Measurements from ENCODE around the gene EXT2.

The EXT2 gene

DNA sequence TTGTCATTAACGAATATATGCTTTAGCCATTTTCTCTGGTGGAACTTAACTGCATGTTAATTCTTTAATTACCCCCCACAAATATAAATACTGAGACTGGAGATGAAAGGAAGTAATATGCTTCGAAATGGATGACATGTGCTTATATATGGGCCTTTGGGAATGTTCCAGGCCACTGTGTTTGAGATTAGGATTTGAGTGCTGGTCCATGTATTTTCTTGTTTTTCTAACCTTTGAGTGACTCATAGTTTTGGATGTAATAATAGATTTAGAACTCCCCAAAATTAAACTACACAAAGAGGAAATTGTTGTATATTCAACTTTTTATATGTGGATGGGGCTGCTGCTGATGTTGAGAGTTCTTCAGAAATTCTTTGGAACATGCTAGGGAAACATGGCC, 54.2 kb downstream of the EXT2 start:
- no peak for DNase-seq
- in situ Hi-C loops (cut with MboI; ENCODE audit: low pct_unique_long_range_greater_than_20kb, low sequenced_read_pairs), result loop anchor here (25.0 kb wide), 1 partner anchor 388 kb away; no protein-coding TSS in a partner anchor

DNA sequence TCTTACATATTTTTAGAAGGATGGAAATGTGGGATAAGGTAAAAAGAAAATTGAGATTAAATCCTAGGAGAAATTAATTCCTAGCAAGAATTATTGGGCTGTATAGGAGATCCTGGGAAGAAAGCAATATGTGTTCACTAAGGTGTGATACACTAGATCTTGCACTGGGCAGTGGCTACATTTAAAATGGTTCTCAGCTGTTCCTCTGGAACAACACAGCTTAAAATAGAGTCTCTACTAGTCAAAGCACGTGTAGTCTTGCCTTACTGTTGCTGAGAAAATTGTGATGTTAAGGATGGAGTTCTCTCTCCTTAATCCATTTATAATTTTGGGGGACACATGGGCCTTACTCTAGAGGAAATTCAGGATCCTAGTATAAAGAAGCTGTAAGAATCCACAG, 54.9 kb downstream of the EXT2 start:
- in situ Hi-C loops (cut with MboI; ENCODE audit: low pct_unique_long_range_greater_than_20kb, low sequenced_read_pairs), result no loop called here
- no peak for DNase-seq

DNA sequence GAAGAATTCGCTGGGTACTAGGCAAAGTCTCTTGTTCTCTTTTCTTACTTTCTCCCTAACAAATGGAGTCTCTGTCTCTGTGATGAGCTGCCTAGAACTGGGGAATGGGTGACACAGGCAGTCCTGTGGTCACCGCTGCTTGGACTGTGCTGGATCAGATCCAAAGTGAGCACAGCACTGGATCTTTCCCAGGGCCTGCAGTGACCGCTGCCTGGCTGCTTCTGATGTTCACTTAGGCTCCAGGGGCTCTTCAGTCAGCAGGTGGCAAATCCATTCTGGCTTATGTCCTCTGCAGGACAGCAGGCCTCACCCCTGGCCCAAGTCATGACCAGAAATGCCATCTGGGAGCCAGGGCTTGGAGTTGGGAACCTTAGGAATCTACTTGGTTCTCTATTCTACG, 61.5 kb downstream of the EXT2 start:
- in situ Hi-C loops (cut with MboI; ENCODE audit: low pct_unique_long_range_greater_than_20kb, low sequenced_read_pairs), result no loop called here
- no peak for DNase-seq

DNA sequence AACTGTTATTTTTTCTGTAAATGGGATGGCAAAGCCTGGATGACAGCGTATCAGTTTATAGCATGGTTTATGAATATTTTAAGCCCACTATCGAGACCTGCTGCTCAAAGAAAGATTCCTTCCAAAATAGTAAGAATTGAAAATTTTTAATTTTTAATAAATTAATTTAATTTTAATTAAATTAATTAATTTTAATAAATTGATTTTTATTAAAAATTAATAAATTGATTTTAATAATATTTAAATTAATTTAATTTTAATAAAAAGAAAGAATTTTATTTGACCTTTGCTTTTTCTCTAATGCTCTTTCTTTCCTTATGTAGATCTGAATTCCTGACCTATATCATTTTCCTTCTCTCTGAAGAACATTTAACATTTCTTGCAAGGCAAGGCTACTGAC, 62.9 kb downstream of the EXT2 start:
- in situ Hi-C loops (cut with MboI; ENCODE audit: low pct_unique_long_range_greater_than_20kb, low sequenced_read_pairs), result no loop called here
- no peak for DNase-seq

DNA sequence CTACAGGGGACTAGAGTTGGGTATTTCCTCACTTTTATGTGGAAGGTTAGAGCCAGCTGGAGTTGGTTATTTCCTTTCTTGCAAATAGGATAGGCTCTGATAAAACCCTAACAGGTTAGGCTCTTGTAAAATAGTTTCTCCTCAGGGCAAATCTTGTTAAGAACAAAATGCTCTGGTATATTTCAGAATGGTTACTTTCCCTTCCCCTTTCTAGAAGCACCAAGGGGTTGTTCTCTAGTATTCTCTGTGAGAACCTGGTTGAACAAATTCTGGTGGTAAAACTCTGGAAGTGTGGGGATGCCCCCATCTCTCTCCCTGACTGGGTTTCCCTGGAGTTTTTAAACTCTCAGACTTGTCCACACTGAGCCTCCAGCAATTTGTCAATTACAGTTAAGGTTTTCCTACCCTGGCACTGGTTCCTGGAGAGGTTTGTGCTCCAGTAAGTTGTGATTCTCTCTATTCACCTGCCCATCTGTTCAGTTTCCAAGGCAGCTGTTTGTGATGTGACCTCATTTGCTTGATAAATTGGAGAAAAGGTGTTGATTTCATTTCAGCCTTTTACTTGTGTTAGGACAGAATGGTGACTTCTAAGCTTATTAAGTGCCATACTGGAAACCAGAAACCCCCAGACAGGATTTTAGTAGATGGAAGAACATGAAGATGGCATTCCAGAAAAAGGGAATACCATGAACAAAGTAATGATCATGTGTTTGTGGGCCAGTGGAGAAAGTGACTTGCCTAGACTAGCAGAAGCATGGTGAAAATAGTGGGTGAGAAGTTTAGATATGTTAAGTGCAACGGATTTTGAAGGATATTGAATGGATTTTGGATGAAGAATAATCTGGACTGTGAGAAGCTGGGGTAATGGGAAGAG, 64.6 kb downstream of the EXT2 start:
- no peak for DNase-seq
- in situ Hi-C loops (cut with MboI; ENCODE audit: low pct_unique_long_range_greater_than_20kb, low sequenced_read_pairs), result no loop called here

DNA sequence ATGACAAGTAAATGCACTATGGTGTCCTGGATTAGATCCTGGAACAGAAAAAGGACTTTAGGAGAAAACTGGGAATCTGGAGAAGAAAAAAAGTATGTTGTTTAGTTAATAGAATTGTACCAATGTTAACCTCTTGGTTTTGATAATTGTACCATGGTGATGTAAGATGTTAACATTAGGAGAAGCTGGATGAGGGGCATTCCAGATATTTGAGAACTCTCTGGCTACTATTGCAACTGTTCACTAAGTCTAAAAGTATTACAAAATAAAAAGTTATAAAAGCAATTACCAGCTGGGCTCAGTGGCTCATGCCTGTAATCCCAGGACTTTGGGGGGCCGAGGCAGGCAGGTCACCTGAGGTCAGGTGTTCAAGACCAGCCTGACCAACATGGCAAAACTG, 66.5 kb downstream of the EXT2 start:
- DNase-seq, result no peak
- in situ Hi-C loops (cut with MboI; ENCODE audit: low pct_unique_long_range_greater_than_20kb, low sequenced_read_pairs), result no loop called here

DNA sequence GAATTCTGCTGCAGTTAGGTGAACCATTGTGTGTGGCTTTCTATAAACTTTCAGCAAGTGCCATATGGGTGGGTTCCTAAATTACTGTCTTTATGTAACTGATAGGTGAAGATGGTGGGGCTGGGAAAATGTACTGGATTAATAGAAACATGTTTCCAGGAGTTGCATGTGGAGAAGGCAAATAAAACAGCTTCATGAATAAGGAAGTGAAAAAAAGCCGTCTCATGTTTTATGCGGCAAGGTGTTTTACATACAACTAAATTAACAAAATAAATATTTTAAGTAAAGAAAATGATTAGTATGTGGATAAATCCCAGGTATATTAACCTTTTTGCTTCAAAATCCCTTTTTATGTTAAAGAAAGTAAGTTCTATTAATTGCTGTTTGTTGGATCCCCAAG, 67.2 kb downstream of the EXT2 start:
- no peak for DNase-seq
- in situ Hi-C loops (cut with MboI; ENCODE audit: low pct_unique_long_range_greater_than_20kb, low sequenced_read_pairs), result no loop called here

DNA sequence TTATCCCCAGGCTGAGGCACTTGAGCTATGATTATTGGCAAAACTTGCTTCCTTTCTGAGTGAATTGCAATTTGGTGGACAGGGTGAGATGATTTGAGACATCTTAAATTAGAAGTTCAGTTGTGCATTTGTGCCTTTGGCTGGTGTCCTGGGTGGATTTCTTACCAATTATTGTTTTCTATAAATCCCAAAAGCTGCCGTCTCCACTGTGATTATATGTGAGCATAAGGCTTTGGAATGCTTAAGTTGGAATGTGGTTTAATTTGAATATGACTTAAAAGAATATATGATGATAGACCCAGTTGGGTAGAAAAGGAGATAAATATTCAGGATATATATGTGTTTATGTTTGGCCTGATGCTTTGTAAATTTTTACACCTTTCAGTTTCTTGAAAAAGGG, 70.0 kb downstream of the EXT2 start:
- no peak for DNase-seq
- in situ Hi-C loops (cut with MboI; ENCODE audit: low pct_unique_long_range_greater_than_20kb, low sequenced_read_pairs), result no loop called here

DNA sequence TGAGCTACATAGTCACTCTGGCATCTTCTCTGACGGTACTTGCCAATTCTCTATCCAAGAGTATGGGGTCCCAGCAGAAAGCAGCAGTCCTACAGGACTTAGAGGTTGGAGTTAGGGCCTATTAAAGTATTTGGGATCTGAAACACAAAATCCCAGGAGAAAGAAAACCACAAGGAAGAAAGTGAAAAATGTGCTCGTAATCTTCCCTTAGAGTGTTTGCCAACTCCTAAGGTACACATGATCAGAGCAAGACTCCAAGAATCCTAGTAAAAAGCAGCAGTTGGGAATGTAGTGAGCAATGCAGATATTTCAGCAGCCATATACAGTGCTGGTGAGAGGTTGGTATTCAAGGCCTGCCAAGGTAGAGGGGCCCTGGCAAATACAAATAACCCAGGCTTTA, 71.6 kb downstream of the EXT2 start:
- in situ Hi-C loops (cut with MboI; ENCODE audit: low pct_unique_long_range_greater_than_20kb, low sequenced_read_pairs), result no loop called here
- no peak for DNase-seq

DNA sequence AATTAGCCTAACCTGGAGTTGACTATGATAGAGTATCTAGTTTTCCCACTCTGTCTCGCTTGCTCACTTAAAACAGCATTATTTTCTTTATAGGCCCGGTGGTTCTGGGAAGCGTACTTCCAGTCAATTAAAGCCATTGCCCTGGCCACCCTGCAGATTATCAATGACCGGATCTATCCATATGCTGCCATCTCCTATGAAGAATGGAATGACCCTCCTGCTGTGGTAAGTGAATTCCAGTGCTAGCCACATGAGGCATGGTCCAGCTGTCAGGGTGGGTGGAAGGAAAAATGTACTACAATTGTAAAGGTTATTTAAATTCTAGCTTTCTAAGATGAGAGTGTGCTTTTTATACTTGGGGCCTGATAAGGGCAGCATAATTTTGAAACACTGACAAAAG, 76.0 kb downstream of the EXT2 start:
- in situ Hi-C loops (cut with MboI; ENCODE audit: low pct_unique_long_range_greater_than_20kb, low sequenced_read_pairs), result no loop called here
- DNase-seq, result no peak

DNA sequence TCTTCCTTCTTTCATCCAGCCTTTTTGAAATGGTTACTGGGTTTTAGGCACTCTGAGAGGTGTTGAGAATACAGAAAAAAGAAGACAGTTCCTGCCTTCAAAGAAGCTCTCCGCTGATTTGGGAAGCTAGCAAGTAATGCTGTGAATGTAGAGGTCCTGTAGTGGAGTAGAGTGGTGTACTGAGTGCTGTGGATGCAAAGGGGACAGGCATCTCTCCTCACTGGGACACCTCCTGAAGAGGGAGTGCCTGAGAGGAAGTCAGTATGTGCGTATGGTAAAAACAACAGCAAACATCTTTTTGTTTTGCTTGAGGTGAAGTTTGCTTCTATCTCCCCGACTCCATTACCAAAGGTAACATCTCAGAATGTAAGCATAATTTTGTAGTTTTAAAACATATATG, 77.5 kb downstream of the EXT2 start:
- in situ Hi-C loops (cut with MboI; ENCODE audit: low pct_unique_long_range_greater_than_20kb, low sequenced_read_pairs), result no loop called here
- no peak for DNase-seq

DNA sequence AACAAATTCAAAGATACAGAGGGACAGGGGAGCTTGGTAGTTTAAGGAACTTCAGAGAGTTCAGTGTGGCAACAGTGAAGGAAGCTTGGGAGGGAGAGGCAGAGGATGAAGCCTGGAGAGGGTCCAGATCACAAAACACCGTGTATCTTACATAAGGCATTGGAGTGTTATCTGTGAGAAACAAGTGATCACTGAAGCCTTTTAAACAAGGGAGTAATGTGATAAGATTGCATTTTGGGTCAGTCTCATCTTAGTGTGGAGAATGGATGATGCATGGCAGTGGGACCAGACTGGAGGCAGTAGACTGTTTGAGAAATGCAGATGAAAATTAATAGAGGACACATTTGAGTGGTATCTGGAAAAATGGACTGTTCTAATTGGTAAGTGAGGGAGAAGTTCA, 79.4 kb downstream of the EXT2 start:
- no peak for DNase-seq

DNA sequence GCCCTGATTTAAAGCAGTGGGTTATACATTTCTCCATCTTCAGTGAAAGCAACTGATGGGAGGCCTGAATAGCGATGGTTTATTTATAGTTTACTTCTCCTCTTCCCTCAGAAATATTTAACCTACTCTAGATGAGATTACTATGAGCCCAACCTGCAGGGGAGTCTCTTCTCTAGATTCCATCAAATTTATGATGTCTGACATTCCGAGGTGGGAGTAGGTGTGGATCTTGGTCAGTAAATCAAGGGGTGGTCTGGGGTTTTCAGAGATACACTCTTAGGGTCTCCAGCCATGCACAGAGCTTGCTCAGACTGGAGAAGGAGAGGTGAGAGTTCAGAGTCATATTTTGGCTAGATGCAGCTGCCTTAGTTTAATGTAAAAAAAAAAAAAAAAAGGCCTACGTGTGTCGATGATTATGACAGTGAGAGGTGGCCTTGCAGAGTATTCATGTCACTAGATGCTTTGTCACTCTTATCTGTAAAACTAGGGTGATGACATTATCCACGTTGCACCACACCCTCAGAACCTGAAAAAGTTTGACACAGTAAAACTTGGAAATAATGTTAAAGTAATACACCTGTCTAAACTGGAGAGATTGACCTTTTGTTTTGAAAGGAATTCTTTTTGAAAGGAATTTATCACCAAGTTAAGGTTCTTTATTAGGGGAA, 81.2 kb downstream of the EXT2 start:
- in situ Hi-C loops (cut with MboI; ENCODE audit: low pct_unique_long_range_greater_than_20kb, low sequenced_read_pairs), result no loop called here
- no peak for DNase-seq

More for the DNA sequence above, 79.4 kb downstream of the EXT2 start:
- in situ Hi-C loops (cut with MboI; ENCODE audit: low pct_unique_long_range_greater_than_20kb, low sequenced_read_pairs), result no loop called here

DNA sequence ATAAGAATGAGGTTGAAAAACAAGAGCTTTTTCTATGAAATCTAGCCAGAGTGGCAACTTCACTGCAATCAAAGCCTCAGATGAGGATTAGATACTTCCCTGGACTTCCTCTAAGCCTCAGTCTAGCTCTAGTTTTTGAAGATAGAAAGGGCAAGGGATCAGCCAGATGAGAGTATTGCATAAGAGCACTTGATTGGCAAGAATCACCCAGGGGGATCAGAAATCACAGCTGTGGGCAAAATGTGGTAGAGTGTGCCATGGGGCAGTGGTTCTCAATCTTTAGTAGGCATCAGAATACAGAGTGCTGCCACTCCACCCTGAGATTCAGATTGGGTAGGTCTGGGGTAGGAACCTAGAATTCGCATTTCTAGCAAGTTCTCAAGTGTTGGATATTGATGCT, 82.4 kb downstream of the EXT2 start:
- no peak for DNase-seq
- in situ Hi-C loops (cut with MboI; ENCODE audit: low pct_unique_long_range_greater_than_20kb, low sequenced_read_pairs), result no loop called here

DNA sequence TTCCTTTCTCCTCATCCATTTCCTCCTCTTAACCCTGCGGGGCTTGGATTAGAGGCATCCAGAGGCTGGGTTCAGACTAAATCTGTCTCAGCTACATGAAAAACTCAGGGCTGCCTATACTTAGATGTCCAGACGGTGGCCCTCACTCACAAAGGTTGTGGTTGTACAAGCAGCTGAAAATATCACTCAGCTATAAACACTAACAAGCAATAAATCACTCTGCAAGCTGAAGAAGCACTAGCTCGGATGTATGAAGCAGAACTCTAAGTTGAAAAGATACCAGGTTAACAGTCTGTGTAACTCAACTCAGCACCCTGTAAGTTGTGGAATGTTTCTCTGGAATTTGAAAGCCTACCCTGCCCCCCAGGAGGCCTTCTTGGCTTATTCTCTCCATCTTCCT, 82.9 kb downstream of the EXT2 start:
- in situ Hi-C loops (cut with MboI; ENCODE audit: low pct_unique_long_range_greater_than_20kb, low sequenced_read_pairs), result no loop called here
- no peak for DNase-seq

DNA sequence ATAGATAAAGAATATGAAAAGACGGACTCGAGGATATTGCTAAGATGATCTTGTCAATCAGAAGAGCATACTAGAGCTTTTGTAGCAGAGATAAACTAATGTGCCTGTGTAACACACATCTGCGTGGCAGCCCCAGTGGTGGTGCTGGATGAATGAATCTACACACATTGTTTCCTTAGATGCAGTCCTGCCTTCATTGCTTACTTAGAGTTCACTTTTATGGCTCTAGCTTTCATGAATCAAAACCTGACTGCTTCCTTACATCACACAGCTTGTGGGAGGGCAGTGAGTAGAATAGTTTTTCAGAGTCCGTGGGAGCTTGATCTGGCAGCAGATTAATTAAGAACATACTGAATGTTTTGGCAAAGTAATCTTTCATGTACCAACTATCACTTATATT, 83.7 kb downstream of the EXT2 start:
- DNase-seq, result no peak
- in situ Hi-C loops (cut with MboI; ENCODE audit: low pct_unique_long_range_greater_than_20kb, low sequenced_read_pairs), result no loop called here

DNA sequence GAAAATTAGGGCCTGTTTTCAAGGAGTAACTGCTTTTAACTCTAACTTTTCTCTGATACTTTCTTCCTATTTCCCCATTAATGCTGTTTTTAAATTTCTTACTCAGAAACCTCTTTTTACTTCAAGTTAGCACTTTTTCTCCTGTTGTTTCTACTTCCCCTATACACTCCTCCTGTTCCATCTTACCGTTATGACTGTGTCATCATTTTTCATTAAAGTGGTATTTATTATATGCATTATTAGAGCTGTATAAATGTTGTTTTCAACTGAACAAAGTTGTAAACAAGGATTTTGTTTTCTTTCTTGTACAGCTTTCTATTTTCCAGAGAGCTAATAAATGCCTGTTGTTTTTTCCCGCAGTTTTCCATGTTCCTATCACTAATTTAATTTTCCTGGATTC, 84.6 kb downstream of the EXT2 start:
- in situ Hi-C loops (cut with MboI; ENCODE audit: low pct_unique_long_range_greater_than_20kb, low sequenced_read_pairs), result no loop called here
- DNase-seq, result no peak

DNA sequence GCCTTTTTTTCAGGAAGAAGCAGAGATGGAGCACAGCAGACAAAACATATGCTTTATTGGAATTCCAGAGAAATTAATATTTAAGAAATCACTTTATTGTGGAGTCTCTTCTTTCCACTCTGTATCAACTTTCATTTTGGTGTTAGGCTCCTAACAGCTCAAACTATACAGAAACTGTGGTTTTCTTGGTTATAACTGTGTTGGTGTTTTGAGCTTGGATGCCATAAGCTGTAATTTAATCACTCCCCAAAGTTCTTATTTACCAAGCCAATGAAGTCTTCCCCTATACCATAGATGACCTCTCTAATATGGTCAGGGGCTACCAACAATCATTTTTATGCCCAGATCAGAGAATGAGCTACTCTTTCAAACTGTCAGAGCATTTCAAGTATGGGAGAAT, 90.0 kb downstream of the EXT2 start:
- in situ Hi-C loops (cut with MboI; ENCODE audit: low pct_unique_long_range_greater_than_20kb, low sequenced_read_pairs), result no loop called here
- DNase-seq, result no peak

DNA sequence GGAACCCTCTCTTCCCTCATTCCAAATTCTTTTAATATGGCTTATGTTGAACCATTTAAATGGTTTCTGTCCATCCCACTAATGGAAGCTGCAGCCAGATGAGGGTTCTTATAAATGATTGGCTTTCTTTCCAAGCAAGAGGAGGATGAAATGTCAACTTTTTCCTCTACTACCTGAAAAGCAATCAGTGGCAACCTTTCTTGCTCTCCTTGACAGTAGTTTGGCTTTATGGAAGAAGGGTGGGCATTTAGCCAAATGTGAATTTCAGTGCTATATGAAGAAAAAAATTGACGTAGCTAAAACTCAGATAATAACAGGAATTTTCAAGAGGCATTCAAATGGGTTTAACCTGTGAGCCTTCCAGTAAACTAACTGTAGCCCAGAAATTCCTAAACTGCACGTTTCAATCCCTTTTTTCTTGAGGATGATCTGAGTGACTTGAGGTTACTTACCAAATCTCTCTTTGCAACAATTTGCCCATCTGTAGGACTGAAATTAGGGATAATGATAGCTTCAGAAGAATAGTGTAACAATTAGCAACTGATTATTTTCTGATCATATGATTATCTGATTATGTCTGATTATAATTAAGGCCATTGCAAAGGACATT, 90.9 kb downstream of the EXT2 start:
- DNase-seq, result no peak
- in situ Hi-C loops (cut with MboI; ENCODE audit: low pct_unique_long_range_greater_than_20kb, low sequenced_read_pairs), result no loop called here

DNA sequence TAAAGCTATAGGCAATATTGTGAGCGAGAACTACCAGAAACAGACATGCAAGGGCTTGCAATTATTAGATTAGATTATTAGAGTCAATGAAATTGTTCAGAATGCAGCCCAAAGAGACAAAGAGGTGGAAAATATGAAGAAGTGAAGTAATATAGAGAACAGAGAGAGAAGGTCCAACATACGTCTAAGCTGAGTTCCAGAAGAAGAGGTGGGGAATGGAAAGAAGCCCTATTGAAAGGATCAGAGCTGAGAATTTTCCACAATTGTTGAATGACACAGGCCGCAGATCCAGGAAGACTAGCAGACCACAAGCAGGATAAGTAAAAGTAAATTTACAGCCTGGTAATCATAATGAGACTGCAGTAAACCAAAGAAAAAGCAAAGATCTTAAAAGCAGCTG, 93.2 kb downstream of the EXT2 start:
- no peak for DNase-seq
- in situ Hi-C loops (cut with MboI; ENCODE audit: low pct_unique_long_range_greater_than_20kb, low sequenced_read_pairs), result no loop called here

All from KBM-7 (cell line).